Stimulated activated CD4-positive, alpha-beta T cell treated with anti-CD3 and anti-CD28 coated beads, Interleukin-12 subunit alpha, Interleukin-12 subunit beta, amount 100 ng/mL, for 4 hours (primary cell): ENCODE results near the gene SYT10.
"Not testable (repeated sequence)": the region's sequence is repeated elsewhere in the genome, so short reads cannot be mapped to it uniquely, and the experiment has no call there.

Experiments
- DNase-seq: peaks from one replicate; pipeline ENCODE4 v3.0.0-alpha.2; 2020

Gene SYT10, protein sequence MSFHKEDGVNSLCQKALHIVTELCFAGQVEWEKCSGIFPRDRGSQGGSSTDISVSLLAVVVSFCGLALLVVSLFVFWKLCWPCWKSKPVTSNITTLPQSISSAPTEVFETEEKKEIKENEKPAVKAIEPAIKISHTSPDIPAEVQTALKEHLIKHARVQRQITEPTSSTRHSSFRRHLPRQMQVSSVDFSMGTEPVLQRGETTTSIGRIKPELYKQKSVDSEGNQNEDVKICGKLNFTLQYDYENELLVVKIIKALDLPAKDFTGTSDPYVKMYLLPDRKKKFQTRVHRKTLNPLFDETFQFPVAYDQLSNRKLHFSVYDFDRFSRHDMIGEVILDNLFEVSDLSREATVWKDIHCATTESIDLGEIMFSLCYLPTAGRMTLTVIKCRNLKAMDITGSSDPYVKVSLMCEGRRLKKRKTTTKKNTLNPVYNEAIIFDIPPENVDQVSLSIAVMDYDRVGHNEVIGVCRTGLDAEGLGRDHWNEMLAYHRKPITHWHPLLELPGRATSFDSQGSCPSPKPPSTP

DNA sequence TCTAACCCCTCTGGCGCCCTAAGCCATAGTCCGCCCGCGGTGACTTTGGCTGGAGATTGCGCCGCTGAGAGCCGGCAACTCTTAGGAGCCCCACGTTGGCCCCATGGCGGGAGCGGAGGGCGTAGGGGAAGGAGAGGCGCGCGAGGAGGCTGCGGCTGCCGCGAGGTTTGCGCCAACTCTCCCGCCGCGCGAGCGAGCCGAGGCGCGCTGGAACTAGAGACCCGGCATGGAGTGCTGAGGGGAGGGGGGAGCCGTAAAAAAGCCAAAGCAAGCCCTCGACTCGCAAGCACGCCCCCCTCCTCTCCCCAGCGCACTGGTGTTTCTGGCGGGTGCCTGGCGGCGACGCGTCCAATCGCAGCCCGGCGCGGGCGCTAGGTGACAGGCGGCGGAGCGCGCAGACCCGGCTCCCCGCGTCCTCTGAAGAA, at the start of gene SYT10:
SYT10 (minus strand) TSS at position 233 of the 425 bp plus-strand sequence. CDS start 297 bp downstream, outside the sequence.
- DNase-seq = no peak

DNA sequence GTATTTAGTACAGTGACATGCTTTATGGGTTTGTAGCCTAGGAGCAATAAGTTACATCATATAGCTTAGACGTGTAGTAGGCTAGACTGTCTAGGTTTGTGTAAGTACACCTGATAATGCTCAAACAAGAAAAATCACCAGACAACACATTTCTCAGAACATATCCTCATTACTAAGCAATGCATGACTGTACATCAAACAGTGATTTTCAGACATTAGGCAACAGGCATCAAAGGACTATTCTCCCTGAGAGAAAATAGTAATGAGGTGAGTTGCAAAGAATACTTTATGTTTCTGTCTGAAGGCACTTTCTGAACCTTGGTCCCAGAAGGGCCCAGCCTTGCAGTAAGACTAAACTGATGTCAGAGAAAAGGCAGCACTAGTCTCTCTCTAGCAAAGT, 48.4 kb upstream of the SYT10 start:
- no peak for DNase-seq

DNA sequence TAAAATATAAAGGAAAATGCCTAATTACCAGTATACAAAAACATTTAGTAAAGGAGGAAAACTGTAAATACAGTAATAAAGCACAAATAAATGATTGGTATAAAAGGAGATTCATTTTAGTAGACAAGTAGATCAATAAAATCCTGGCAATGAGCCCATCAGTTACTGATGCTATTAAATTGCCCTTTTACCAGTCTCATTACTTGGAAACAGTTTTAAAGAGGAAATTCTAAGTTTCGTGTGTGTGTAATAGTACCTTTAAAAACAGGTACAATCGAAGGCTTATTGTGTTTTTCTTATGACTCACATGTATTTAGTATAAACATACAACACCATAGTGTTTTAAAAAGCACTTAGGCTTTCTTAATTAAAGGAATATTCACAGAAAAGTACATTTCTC, 46.4 kb upstream of the SYT10 start:
- no peak for DNase-seq

DNA sequence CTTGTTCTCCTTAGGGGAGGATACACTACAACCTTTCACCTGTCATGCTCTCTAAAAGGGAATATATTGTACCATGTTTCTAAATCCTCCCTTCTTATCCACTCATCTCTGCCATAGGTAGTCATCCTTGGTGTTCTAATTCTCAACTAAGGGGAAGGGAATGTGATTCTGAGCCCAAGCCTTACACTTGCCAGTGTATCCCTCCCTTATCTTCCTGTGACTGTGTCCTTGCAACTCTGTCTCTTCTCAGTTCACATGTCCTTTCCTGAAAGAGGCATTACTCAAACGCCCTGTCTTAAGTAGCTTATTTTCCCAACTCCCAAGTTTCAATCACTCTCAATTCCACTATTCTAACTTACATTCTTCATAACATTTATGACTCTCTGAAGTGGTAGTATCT, 44.5 kb upstream of the SYT10 start:
- DNase-seq = no peak

DNA sequence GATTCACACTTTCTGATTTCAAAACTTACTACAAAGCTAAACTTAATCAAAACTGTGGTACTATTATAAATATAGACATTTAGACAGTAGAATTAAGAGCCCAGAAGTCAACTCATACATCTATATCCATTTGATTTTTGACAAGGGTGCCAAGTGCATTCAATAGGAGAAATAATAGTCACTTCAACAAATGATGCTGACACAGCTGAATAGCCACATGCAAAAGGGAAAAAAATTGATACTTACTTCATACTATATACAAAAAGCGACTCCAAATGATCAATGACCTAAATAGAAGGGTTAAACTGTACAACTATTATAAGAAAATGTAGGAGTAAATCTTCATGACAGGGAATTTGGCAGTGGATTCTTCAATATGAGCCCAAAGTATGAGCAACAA, 40.7 kb upstream of the SYT10 start:
- no peak for DNase-seq

DNA sequence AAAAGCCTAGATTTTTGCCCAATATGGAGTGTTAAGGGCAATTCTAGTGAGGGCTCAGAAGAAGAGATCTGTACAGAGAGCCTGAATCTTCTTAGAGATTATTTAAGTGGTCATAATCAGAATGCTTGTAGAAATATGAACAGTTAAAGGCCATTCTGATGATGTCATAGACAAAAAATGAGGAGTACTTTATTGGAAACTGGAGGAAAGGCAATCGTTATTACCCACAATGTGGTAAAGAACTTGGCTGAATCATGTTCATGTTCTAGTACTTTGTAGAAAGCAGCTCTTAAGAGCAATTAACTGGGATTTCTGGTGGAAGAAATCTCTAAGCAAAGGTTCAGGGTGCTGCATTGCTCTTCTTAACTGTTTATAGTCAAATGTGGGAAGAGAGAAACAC, 36.4 kb upstream of the SYT10 start:
- no peak for DNase-seq

DNA sequence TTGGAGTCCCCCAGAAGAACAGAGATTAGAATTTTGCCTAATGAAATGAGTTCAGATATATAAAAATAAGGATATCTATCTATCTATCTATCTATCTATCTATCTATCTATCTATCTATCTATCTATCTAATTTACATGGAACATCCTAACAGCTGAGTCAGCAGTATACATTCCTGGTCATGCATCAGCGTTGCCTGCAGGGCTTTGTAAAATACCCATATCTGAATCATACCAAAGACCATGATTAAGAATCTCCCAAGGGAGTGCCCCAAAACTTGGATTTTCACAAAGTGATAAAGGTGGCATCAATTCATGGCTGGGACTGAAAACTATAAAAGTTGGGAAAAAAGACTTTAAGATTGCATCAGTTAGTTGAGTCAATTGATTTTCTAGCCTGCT, 32.7 kb upstream of the SYT10 start:
- no peak for DNase-seq

DNA sequence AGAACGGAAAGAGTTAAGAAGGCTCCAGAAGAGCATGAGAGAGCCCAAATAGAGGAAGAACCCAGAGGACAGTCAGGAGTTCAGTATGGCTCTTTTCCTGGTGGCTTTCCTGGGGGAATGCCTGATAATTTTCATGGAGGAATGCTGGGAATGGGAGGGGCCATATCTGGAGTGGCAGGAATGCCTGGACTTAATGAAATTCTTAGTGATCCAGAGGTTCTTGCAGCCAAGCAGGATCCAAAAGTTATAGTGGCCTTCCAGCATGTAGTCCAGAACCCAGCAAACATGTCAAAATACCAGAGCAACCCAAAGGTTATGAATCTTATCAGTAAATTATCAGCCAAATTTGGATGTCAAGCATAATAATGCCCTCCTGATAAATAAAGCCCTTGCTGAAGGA, 15.5 kb upstream of the SYT10 start:
- no peak for DNase-seq

DNA sequence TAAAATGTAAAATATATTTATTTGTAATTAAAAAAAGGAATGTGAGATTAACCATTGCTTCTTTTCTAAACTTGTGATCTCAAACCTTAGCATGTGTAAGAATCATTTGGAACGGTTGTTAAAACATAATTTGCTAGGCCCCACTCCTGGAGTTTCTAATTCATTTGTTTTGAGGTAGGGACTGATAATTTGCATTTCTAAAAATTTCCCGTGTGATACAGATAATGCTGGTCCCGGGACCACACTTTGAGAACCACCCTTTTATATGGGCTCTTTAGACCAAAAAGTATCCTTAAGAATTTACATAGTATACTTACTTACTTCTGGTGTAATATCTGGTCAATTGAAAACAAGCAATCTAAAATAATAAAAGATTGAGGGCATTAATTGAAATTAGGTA, 10.9 kb upstream of the SYT10 start:
- DNase-seq = no peak

DNA sequence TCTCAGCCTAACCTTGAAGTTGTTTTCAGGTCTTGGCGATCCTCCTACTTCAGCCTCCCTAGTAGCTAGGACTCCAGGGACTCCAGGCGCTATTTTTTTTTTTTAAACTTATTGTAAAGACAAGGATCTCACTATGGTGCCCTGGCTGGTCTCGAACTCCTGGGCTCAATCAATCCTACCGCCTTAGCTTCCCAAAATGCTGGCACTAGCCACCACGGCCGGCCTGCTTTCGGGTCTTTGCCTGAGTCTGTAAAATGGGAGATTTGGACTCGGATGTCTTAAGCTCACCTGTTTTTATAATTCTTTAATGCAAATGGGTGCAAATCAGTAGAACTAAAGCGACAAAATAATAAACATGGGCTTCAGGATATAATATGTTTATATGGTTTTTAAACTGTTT, 858 bp upstream of the SYT10 start:
- DNase-seq = no peak

DNA sequence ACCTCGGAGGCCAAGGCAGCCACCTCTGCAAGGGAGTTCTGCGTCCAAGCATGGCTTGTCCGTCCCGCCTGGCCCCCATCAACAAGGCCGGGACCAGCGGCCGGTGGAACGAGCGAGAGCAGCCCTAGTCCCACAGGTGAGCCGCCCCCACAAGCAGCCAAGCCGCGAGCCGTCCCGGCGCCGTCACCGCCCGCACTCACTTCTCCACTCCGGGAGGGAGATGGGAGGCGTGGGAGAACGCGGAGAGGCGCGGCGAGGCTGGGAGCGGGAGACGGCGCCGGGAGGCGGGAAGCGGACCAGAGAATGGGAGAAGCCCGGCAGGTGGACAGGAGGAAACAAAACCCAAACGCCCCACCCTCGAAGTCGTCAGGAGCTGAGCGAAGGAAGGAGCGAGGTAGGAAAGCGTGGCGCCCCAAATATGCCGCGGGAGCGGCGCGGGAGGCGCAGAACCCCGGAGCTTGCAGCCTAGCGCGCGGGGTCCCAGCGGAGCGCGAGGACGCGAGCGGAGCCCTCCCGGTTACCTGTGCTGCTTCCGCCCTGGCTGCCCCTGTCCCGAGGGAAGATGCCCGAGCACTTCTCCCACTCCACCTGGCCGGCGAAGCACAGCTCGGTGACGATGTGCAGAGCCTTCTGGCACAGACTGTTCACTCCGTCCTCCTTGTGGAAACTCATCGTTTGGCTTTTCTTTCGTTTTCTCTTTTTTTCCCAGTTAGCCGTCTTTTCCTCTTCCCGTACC, 600 bp downstream of the SYT10 start:
- DNase-seq = no peak

DNA sequence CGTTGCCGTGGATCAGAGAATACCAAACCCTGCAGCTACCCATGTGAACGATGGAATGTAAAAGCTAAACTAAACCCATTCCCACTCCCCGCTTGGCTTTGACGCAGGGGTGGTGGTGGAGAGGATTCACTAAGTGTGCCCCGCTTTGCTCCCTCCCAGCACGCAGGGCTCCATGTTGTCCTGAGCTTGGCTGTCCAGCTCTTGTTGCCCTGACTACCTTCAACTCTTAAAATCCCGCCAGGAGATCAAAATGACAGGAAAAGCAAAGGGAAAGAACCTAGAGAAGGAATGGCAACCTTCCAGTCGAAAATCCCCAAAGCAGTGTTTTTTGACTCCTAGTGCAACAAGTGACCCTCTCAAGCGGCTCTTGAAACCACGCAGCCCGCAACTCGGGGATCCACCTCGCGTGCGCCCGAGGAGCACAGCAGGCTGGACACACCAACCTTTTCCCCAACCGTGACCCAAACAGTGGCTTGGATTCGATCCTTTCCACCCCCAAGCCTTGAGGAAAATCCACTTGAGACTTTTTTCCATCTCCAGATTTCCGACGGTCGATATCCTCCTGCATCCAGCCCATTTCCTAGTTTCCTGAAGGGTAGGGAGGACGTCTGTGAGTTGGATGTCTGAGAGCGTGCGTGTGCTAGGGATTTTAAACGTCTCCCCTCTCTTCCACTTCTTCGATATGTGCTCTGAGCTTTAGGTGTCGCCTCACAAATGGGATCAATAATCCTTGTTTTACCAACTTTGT, 1.4 kb downstream of the SYT10 start:
- DNase-seq = no peak

DNA sequence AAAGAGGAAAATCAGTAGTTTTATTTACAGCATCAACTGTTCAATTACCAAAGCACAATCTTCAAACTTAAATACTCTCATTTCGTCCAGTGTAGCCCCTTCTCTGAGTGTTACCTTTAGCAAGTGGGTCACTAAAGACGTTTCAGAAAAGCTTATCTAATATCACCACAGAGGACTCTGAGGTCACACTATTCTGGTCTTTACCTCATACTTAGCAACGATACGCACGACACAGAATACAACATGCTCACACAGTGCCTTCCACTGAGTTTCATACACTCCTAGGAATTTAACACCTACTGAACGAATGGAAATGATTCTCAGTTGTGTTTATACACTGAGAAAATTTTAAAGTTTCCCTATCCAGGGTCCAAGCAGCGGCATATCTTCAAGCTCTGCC, 2.0 kb downstream of the SYT10 start:
- DNase-seq = no peak

DNA sequence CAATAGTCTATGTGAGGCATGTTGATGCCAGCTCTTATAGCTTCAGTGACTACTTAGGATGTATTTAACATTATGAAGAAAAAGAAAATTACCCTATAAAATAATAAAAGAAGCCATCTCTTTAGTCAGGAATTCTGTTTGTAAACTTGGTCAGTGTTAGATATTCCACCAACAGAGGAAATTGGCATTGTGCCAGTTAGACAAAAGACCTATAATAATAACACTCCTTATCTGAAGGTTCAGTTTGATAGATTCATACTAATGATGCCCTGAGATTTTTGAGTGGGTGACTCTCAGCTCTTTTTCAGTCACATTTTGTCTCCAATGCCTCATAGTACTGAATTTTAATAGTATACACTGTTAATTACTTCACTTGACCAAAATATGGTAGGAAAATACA, 6.6 kb downstream of the SYT10 start:
- no peak for DNase-seq

DNA sequence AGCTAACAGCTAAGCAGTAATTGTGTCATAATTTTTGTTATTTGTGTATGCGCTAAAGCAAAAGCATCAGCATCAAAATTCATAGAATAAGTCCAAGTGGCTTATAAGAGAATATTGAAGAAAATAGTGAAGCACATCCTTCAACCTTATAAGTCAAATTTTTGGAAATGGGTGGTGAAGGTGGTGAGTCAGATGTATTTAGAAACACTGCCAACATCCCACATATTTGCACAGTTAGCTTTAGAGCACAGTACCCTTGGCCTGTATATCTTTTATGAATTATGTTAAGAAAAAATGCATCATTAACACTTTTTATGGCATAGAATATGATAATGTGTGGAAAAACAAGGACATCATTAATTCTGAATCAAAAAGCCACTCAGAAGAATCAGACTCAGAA, 8.0 kb downstream of the SYT10 start:
- DNase-seq = no peak

DNA sequence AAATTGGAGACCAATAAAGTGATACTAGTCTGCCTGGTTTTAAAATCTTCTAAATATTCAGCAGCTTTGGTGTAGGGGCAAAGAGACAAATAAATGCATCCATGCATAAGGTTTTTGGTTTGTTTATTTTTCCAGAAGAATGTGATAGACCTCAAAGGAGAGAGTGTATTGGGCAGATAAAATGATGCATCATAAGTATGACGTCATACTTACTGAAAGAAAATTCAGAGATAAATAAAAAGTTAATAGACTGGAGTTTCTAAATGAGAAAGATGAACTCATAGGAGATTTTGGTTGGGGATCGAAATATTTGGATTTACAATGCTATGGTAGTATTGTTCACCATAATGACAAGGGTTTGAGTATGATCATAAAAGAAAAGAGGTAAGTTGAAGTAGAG, 10.2 kb downstream of the SYT10 start:
- DNase-seq = no peak

DNA sequence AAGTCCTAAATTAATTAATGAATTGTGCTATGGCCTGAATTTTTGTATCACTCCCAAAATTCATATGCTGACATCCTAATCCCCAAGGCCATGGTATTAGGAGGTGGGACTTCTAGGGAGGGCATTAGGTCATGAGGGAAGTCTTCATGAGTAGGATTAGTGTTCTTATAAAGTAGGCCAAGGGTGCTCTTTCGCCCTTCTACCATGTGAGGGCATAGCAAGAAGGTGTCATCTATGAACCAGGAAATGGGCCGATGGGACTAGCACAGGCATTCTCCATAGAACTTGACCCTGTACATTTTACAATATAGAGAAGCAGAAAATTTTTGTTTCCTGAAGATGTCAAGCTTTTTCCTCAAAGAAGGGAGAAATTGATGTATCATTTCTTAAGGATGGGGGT, 12.5 kb downstream of the SYT10 start:
- DNase-seq = no peak

DNA sequence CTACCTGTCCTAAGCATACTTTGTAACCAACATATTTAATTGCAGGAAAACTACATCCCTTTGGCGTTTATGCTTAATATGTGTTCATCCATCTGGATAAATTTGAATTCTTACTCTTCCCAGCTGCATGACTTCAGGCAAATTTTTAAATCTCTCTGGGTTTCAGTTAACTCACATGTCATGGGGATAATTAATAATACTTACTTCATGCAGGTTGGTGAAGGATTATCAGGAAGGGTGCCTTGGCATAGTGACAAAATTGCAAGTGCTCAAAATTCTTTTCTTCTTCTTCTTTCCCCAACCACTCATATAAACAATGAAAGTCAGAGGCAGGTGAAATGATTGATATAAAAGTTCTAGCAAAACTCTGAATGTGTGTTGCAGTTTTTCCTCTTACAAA, 15.9 kb downstream of the SYT10 start:
- DNase-seq = no peak

DNA sequence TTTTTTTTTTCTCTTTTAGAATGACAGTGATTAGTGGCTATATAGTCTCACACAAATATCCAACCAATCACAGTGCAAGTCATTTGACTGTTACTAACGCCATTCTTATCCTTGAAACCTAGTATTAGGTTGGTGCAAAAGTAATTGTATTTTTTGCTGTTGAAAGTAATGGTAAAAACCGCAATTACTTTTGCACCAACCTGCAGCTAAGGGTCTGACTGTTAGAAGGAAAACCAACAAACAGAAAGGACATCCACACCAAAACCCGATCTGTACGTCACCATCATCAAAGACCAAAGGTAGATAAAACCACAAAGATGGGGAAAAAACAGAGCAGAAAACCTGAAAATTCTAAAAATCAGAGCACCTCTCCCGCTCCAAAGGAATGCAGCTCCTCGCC, 27.2 kb downstream of the SYT10 start:
- not testable (repeated sequence) for DNase-seq

DNA sequence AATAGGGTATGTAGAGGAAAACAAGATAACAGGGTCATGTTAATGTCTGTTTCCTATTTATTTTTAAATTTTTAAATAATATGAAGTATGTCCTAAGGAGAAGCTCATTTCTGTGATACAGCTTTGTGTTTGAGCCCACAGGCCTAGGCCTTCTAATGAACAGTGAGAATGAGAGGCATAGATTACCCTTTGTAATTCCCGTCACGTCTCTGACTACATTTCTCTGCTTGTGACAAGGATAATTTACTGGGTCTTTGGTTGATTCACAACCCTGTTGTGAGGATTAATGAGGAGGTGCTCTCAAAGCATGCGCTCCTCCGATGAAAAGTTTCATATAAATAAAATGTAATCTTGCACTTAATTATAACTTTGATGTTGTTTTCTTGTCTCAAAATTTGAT, 56.1 kb downstream of the SYT10 start:
- no peak for DNase-seq

DNA sequence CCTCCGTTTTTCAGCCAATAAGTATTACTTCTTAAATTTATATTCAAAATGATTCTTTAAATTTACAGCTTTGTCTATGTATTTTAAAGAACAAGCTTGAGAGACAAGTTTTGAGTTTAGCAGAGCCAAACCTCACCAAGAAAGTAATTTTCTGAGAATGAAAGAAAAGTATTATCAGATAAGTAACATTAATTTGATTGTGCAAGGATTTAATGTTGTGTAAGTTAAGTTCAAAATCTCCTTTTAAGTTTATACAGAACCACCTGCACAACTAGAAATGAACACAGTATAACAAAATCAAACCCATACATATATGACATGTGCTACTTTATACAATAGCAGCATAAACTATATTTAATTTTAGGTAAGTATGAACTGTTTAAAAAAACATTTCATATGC, 63.5 kb downstream of the SYT10 start:
- no peak for DNase-seq

DNA sequence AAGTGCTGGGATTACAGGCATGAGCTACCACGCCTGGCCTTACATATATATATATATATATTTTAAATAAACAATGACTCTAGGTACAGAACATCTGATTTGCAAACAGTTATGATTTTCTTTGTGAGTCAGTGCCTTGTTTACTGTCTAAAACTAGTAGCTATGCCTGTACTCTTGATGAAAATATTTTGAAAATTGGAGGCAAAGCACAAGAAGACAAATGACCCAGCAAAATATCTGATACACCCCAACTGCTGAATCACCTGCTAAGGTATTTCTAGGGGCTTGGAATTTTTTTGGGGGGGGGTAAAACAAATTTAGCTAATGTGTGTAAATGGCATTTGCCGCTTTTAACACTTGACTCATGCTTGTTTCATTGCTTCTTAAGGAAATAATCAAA, 69.3 kb downstream of the SYT10 start:
- no peak for DNase-seq

DNA sequence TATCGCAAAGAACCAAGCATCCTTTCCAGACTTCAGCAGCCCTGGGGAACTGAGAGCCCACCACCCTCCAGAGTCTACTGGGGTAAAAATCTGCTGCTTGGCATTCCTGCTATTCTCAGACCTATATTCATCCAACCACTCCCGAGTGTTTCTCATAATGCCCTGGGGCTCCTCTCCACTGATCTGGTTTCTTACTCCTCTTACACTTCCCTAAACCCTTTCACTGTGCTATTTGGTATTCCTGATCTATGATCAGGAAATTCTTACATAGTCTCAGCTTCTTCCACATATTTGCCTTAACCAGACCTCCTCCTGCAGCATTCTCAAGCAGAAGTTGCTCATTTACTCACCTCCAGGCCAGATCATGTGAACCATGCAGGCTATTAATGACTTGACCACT, 82.4 kb downstream of the SYT10 start:
- DNase-seq = no peak

DNA sequence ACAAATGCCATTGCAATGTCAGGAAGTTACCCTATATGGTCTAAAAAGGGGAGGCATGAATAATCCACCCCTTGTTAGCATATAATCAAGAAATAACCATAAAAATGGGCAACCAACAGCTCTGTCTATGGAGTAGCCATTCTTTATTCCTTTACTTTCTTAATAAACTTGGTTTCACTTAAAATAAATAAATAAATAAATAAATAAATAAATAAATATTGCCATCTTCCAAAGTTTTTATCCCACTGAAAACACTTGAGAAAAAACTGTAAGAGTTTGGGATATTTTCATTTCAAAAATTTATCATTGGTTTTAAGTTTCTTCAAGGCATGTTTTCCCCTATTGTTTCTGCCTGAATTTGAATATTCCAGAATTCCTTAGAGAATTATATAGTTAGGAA, 89.8 kb downstream of the SYT10 start:
- no peak for DNase-seq
